HEK293 (cell line): ENCODE data around the gene NRIP3.

Experiments
- CTCF ChIA-PET: fragments of 350-600 bp; formaldehyde crosslinking; extraction: SDS; loops from one replicate; lab custom pipeline; 2021; ENCODE audit warnings: antibody characterized with exemption; lab: Yijun Ruan, JAX
- POLR2A ChIA-PET: fragments of 300-600 bp; formaldehyde crosslinking; extraction: SDS; loops from one replicate; lab custom pipeline; 2020; ENCODE audit warnings: antibody characterized with exemption, inconsistent platforms; lab: Yijun Ruan, JAX
- H3K27ac ChIP-seq: fragments of 200-500 bp; sonication (Bioruptor generic); 2 replicates; pipeline ENCODE4 v1.5.1; 2014; ENCODE audit warnings: low read depth, low read length, control low read depth, inconsistent platforms; ENCODE audit errors: extremely low read depth
- H3K36me3 ChIP-seq, 2 experiments: fragments of 200-500 bp in 1 of 2; sonication (Bioruptor generic) in 1 of 2; 1 replicate in 1 of 2; 2 replicates in 1 of 2; pipeline ENCODE4 v1.5.1; 2014 to 2017; ENCODE audit warnings: inconsistent platforms in 2 of 2, low read length in 2 of 2; ENCODE audit not compliant: control insufficient read depth in 2 of 2, insufficient read depth in 1 of 2
- H3K4me1 ChIP-seq: fragments of 200-500 bp; sonication (Bioruptor generic); 2 replicates; pipeline ENCODE4 v1.5.1; 2014; ENCODE audit warnings: mild to moderate bottlenecking, low read length, inconsistent platforms; ENCODE audit not compliant: control insufficient read depth, insufficient read depth
- H3K4me3 ChIP-seq: 2 replicates; pipeline ENCODE4 v1.5.1; 2011; ENCODE audit warnings: low read depth, mild to moderate bottlenecking, control low read depth, low read length, moderate library complexity
- H3K9me3 ChIP-seq: fragments of 200-500 bp; sonication (Bioruptor generic); 2 replicates; pipeline ENCODE4 v1.5.1; 2014; ENCODE audit warnings: low read depth, low read length, inconsistent platforms; ENCODE audit not compliant: control insufficient read depth, insufficient read depth
- BCL11A ChIP-seq: fragments of 450-650 bp; formaldehyde crosslinking; IDR thresholded peaks from 2 replicates; pipeline ENCODE4 v1.5.1; 2016; ENCODE audit warnings: low read depth, missing biosample characterization, missing genetic modification characterization
- BCL11B ChIP-seq: fragments of 450-650 bp; formaldehyde crosslinking; IDR thresholded peaks from 2 replicates; pipeline ENCODE4 v1.5.1; 2016; ENCODE audit warnings: low read depth, missing biosample characterization, missing genetic modification characterization
- HOXC10 ChIP-seq: sonication (generic); formaldehyde crosslinking; IDR thresholded peaks from 2 replicates; pipeline ENCODE4 v1.8.1; 2023; ENCODE audit warnings: mild to moderate bottlenecking, missing genetic modification reagents
- HOXD13 ChIP-seq: sonication (generic); formaldehyde crosslinking; IDR thresholded peaks from 2 replicates; pipeline ENCODE4 v1.8.0; 2022; ENCODE audit warnings: missing genetic modification reagents, borderline replicate concordance
- KLF17 ChIP-seq: fragments of 450-650 bp; formaldehyde crosslinking; IDR thresholded peaks from 2 replicates; pipeline ENCODE4 v1.5.1; 2016; ENCODE audit warnings: missing biosample characterization, missing genetic modification characterization
- REST ChIP-seq: fragments of 450-650 bp; formaldehyde crosslinking; IDR thresholded peaks from 2 replicates; pipeline ENCODE4 v1.5.1; 2016; ENCODE audit warnings: missing biosample characterization, missing genetic modification characterization
- SALL2 ChIP-seq: fragments of 450-650 bp; formaldehyde crosslinking; IDR thresholded peaks from 2 replicates; pipeline ENCODE4 v1.5.0; 2017; ENCODE audit warnings: missing biosample characterization, mild to moderate bottlenecking, missing genetic modification characterization, borderline replicate concordance
- YY1 ChIP-seq: fragments of 450-650 bp; formaldehyde crosslinking; IDR thresholded peaks from 2 replicates; pipeline ENCODE4 v1.5.1; 2018; ENCODE audit warnings: missing biosample characterization, missing genetic modification characterization
- ZBTB1 ChIP-seq: fragments of 450-650 bp; formaldehyde crosslinking; IDR thresholded peaks from 2 replicates; pipeline ENCODE4 v1.5.1; 2016; ENCODE audit warnings: missing biosample characterization, missing genetic modification characterization
- ZBTB8A ChIP-seq: fragments of 450-650 bp; formaldehyde crosslinking; IDR thresholded peaks from 2 replicates; pipeline ENCODE4 v1.5.1; 2016; ENCODE audit warnings: missing biosample characterization, missing genetic modification characterization
- ZNF10 ChIP-seq: fragments of 450-650 bp; formaldehyde crosslinking; IDR thresholded peaks from 2 replicates; pipeline ENCODE4 v1.5.1; 2017; ENCODE audit warnings: missing biosample characterization, missing genetic modification characterization
- ZNF24 ChIP-seq: fragments of 450-650 bp; formaldehyde crosslinking; IDR thresholded peaks from 2 replicates; pipeline ENCODE4 v1.5.1; 2016; ENCODE audit warnings: missing biosample characterization, missing genetic modification characterization
- ZNF394 ChIP-seq: fragments of 450-650 bp; formaldehyde crosslinking; IDR thresholded peaks from 2 replicates; pipeline ENCODE4 v1.5.1; 2016; ENCODE audit warnings: missing biosample characterization, missing genetic modification characterization, mild to moderate bottlenecking, moderate library complexity, borderline replicate concordance
- ZNF544 ChIP-seq: fragments of 450-650 bp; formaldehyde crosslinking; IDR thresholded peaks from 2 replicates; pipeline ENCODE4 v1.5.0; 2017; ENCODE audit warnings: missing biosample characterization, missing genetic modification characterization
- ZNF560 ChIP-seq: fragments of 450-650 bp; formaldehyde crosslinking; IDR thresholded peaks from 2 replicates; pipeline ENCODE4 v1.5.1; 2017; ENCODE audit warnings: missing biosample characterization, missing genetic modification characterization, borderline replicate concordance
- ZNF585B ChIP-seq: fragments of 450-650 bp; formaldehyde crosslinking; IDR thresholded peaks from 2 replicates; pipeline ENCODE4 v1.5.1; 2016; ENCODE audit warnings: missing biosample characterization, missing genetic modification characterization
- ZNF621 ChIP-seq: fragments of 450-650 bp; formaldehyde crosslinking; IDR thresholded peaks from 2 replicates; pipeline ENCODE4 v1.5.1; 2017; ENCODE audit warnings: missing biosample characterization, missing genetic modification characterization
- ZNF639 ChIP-seq: fragments of 450-650 bp; formaldehyde crosslinking; IDR thresholded peaks from 2 replicates; pipeline ENCODE4 v1.5.1; 2016; ENCODE audit warnings: missing biosample characterization, missing genetic modification characterization
- ZNF707 ChIP-seq: fragments of 450-650 bp; formaldehyde crosslinking; IDR thresholded peaks from 2 replicates; pipeline ENCODE4 v1.5.1; 2016; ENCODE audit warnings: missing biosample characterization, missing genetic modification characterization
- ZNF837 ChIP-seq: fragments of 450-650 bp; formaldehyde crosslinking; IDR thresholded peaks from 2 replicates; pipeline ENCODE4 v1.5.1; 2016; ENCODE audit warnings: missing biosample characterization, missing genetic modification characterization
- ZSCAN18 ChIP-seq: fragments of 450-650 bp; formaldehyde crosslinking; IDR thresholded peaks from 2 replicates; pipeline ENCODE4 v1.5.1; 2016; ENCODE audit warnings: missing biosample characterization, missing genetic modification characterization

NRIP3 gene

GRCh38 chr11:9047964-9048523 lies 44.2 kb upstream of the NRIP3 start:
- TF ChIP-seq YY1 (tag by site-specific recombination) (no peak), REST (no peak), ZSCAN18 (tag by site-specific recombination) (no peak), ZNF837 (tag by site-specific recombination) (no peak), BCL11A (tag by site-specific recombination) (no peak)
- Histone ChIP-seq H3K4me3 (no peak overlapping the region), H3K36me3 (no peaks in the 10 kb centered on the region), H3K4me1 (no peaks in the 10 kb centered on the region), H3K9me3 (no peaks in the 10 kb centered on the region), H3K27ac (no peak overlapping the region)
- ChIA-PET CTCF (interaction anchor here (0.7 to 0.9 kb wide), 2 partner anchors 11 to 487 kb away, joined by 3 to 4 read pairs; no protein-coding TSS in a partner anchor), POLR2A (interaction anchor here (0.6 kb wide), 1 partner anchor 930 kb away, joined by 5 read pairs; no protein-coding TSS in a partner anchor)

- ChIA-PET CTCF (interaction anchor here (0.8 kb wide), 2 partner anchors 8 to 17 kb away, joined by 3 read pairs; no protein-coding TSS in a partner anchor), POLR2A (no interaction called here)
- Histone ChIP-seq H3K36me3 (no peaks in the 10 kb centered on the region), H3K27ac (no peak overlapping the region), H3K4me3 (no peak overlapping the region), H3K9me3 (no peaks in the 10 kb centered on the region), H3K4me1 (no peaks in the 10 kb centered on the region)
- TF ChIP-seq ZNF560 (tag by site-specific recombination) (no peak), HOXD13 (CRISPR knock-in tag) (no peak), ZNF544 (tag by site-specific recombination) (no peak), BCL11B (no peak), ZBTB8A (tag by site-specific recombination) (no peak), SALL2 (tag by site-specific recombination) (no peak), ZNF10 (no peak), ZNF585B (no peak), ZNF621 (tag by site-specific recombination) (no peak), BCL11A (tag by site-specific recombination) (no peak), ZNF394 (tag by site-specific recombination) (no peak), ZNF24 (no peak), ZNF639 (no peak), ZBTB1 (tag by site-specific recombination) (no peak), KLF17 (tag by site-specific recombination) (no peak), ZNF707 (tag by site-specific recombination) (no peak), HOXC10 (CRISPR knock-in tag) (no peak)
Observed at GRCh38 chr11:9046481-9046880, 42.7 kb upstream of the NRIP3 start.
